Heart left ventricle (tissue), 16 donors: ENCODE data around the gene PSD4. TPM values are rescaled to one million over a fixed set of nuclear protein-coding genes. Genes with fewer than 3 reads are reported as not detected.

Experiments
- ATAC-seq, 4 donors: fragments of 200-7000 bp; cut with Tn5 transposase; one replicate each; pipeline ENCODE4 v1.9.1; 2020 to 2022; ENCODE audit warnings: moderate library complexity in 4 of 4, mild to moderate bottlenecking in 3 of 4, moderate number of reproducible peaks in 1 of 4
- DNase-seq, 5 donors: peaks; one replicate each; pipeline ENCODE4 v3.0.0-alpha.2; 2020
- H3K27ac ChIP-seq, 12 donors: fragments of 200-600 bp; sonication (generic) in 4 of 12; one replicate each; pipeline versions ENCODE4 v1.5.0 to v1.8.0; 2016 to 2022; ENCODE audit warnings: mild to moderate bottlenecking in 2 of 12
- H3K27me3 ChIP-seq, 9 donors: fragments of 200-600 bp; sonication (generic) in 2 of 9; one replicate each; pipeline versions ENCODE4 v1.5.1 to v1.8.0; 2016 to 2022; ENCODE audit warnings: mild to moderate bottlenecking in 3 of 9
- H3K36me3 ChIP-seq, 9 donors: fragments of 200-600 bp; sonication (generic) in 2 of 9; one replicate each; pipeline versions ENCODE4 v1.5.0 to v1.8.0; 2018 to 2022; ENCODE audit warnings: mild to moderate bottlenecking in 2 of 9
- H3K4me1 ChIP-seq, 12 donors: fragments of 200-600 bp; sonication (generic) in 4 of 12; one replicate each; pipeline versions ENCODE4 v1.5.0 to v1.8.0; 2016 to 2022; ENCODE audit warnings: mild to moderate bottlenecking in 3 of 12
- H3K4me3 ChIP-seq, 12 donors: fragments of 200-600 bp; sonication (generic) in 4 of 12; one replicate each; pipeline versions ENCODE4 v1.5.0 to v1.8.0; 2017 to 2022; ENCODE audit warnings: mild to moderate bottlenecking in 9 of 12, moderate library complexity in 4 of 12
- H3K9me3 ChIP-seq, 12 donors: fragments of 200-600 bp; sonication (generic) in 4 of 12; one replicate each; pipeline versions ENCODE4 v1.5.0 to v1.8.0; 2016 to 2022; ENCODE audit warnings: mild to moderate bottlenecking in 1 of 12
- CTCF ChIP-seq, 12 donors: fragments of 200-600 bp; sonication (generic) in 4 of 12; IDR thresholded peaks; one replicate each; pipeline versions ENCODE4 v1.5.0 to v1.8.0; 2018 to 2022; ENCODE audit warnings: antibody characterized with exemption in 12 of 12, mild to moderate bottlenecking in 5 of 12
- POLR2A ChIP-seq, 2 donors: fragments of 450-650 bp; IDR thresholded peaks; one replicate each; pipeline ENCODE4 v1.6.1; 2017; ENCODE audit warnings: antibody characterized with exemption in 2 of 2, mild to moderate bottlenecking in 2 of 2, moderate library complexity in 2 of 2
- WGBS, 4 donors: extraction: QIAGEN DNeasy Blood & Tissue Kit in 2 of 4; methylation state at CpG; one replicate each; pipeline versions ENCODE4 v1.1.5 to v1.1.7; 2013 to 2018; 5-methylcytosine and 5-hydroxymethylcytosine counted together
- intact Hi-C, 10 donors: fragments of 100-400 bp; cut with DNase I; formaldehyde crosslinking; loops; one replicate each; pipeline versions ENCODE4 v1.11.1 to v1.14.2; 2022
- polyA plus RNA-seq, 2 donors: library from polyadenylated mRNA; stranded (reverse); fragments of 200-250 nt; gene quantifications; one replicate each; pipeline ENCODE4 v1.2.3, GENCODE V29; 2013
- total RNA-seq, 9 donors: library from RNA; depleted of rRNA in 2 of 9; stranded (reverse); fragments of >200 nt in 2 of 9; fragmentation: NEBNext Ultra II Directional in 3 of 9; extraction: Animal tissue kit (Norgen Biotek cat#: 25700) in 3 of 9; gene quantifications; one replicate each; pipeline versions ENCODE4 v1.1.0 to v1.2.4, GENCODE V29; 2016 to 2023
- donor health status: ischemic (EF 13 %, LVEDD 7.1; RV severe dilation, severe dysfunction).
- donor health status: healthy with polysubstance abuse.
- donor health status: DM: no; HTN: yes; CAD: no.
- donor health status: DM: no; HTN: no; CAD: no.
- donor health status: ischemic (EF 25% LVEDD 6.9; RV normal size, moderate dysfunction).
- donor health status: ischemic (EF 25% LVEDD 5.7; RV mildly dilated, moderate dysfunction).
- donor health status: healthy.
- donor health status: DM: yes; HTN: yes; CAD: no.
- donor health status: ischemic (EF 35%, LVEDD 5.7; RV mildly dilated, moderate dysfunction).
- donor health status: nonischemic (EF 11% LVEDD 7.7; RV severe dilation, severe dysfunction).
- donor health status: DM: yes; HTN: yes; CAD: no.
- donor health status: PGD.
- donor health status: ischemic (EF 29% LVEDD 5.4; RV normal size, mild dysfunction).
- donor health status: nonischemic (EF 23%, LVEDD 6.1; RV moderate dilation, normal function).

PSD4 gene
- total and polyA plus RNA-seq, 11 donors = 0.65 to 23.4 (median 1.9) TPM

- intact Hi-C loops = no loop called here
- Histone ChIP-seq H3K4me1 (peaks cover 5 to 38% (median 23%) of the 10 kb centered on the region in 12 donors), H3K36me3 (no peaks in the 10 kb centered on the region), H3K9me3 (no peaks in the 10 kb centered on the region), H3K4me3 (no peak overlapping the region), H3K27ac (peak overlapping the region in 10 of 12 donors; percentile 14 to 90 (median 64)), H3K27me3 (no peaks in the 10 kb centered on the region)
- DNase-seq (no peak), ATAC-seq (no peak)
- WGBS, 4 donors = 90 to 97% (median 94%) methylated on average over 9 of the region's 9 CpGs
- TF ChIP-seq CTCF (IDR thresholded peaks at IDR 0.05) (no peak), POLR2A (IDR thresholded peaks at IDR 0.05) (no peak)
Observed at GRCh38 chr2:113238871-113239839, 65.4 kb downstream of the PSD4 start.

- Histone ChIP-seq H3K27me3 (no peaks in the 10 kb centered on the region), H3K4me3 (no peak overlapping the region)
- intact Hi-C loops = loop anchor here in 1 of 10 donors (2.0 kb wide), 1 partner anchor 42 kb away; no protein-coding TSS in a partner anchor
Observed at GRCh38 chr2:113240150-113240914, 66.6 kb downstream of the PSD4 start.

GRCh38 chr2:113240915-113241911 is 67.4 kb downstream of the PSD4 start:
- peak overlapping the region in 10 of 12 donors; percentile 11 to 90 (median 59) for H3K27ac ChIP-seq
- DNase-seq (peak in 3 of 5 donors; percentile 35 to 89 (median 69)), ATAC-seq (peak; percentile 69 to 90 (median 80))
- H3K27me3 ChIP-seq = no peaks in the 10 kb centered on the region
- no peaks in the 10 kb centered on the region for H3K36me3 ChIP-seq
- WGBS, 4 donors = 77 to 83% (median 80%) methylated on average over 18 of the region's 18 CpGs
- TF ChIP-seq CTCF (IDR thresholded peaks at IDR 0.05) (no peak), POLR2A (IDR thresholded peaks at IDR 0.05) (no peak)
- no peaks in the 10 kb centered on the region for H3K9me3 ChIP-seq
- H3K4me1 ChIP-seq = peaks cover 5 to 41% (median 23%) of the 10 kb centered on the region in 12 donors
- intact Hi-C loops = loop anchor here in 1 of 10 donors (2.0 kb wide), 1 partner anchor 42 kb away; no protein-coding TSS in a partner anchor
- no peak overlapping the region for H3K4me3 ChIP-seq

More at GRCh38 chr2:113240150-113240914, 66.6 kb downstream of the PSD4 start:
- DNase-seq (peak; percentile 86 to 95 (median 90)), ATAC-seq (peak; percentile 66 to 85 (median 79))
- TF ChIP-seq CTCF (IDR thresholded peaks at IDR 0.05) (no peak), POLR2A (IDR thresholded peaks at IDR 0.05) (no peak)
- peaks cover 5 to 41% (median 23%) of the 10 kb centered on the region in 12 donors for H3K4me1 ChIP-seq
- H3K36me3 ChIP-seq = no peaks in the 10 kb centered on the region
- 22 to 24% (median 24%) methylated on average over 14 to 15 of the region's 15 CpGs for WGBS, 4 donors
- no peaks in the 10 kb centered on the region for H3K9me3 ChIP-seq
- H3K27ac ChIP-seq = peak overlapping the region in 11 of 12 donors; percentile 11 to 90 (median 63)
